ENCODE measurements around the gene CYP21A2.
"Not testable (repeated sequence)": the region's sequence is repeated elsewhere in the genome, so short reads cannot be mapped to it uniquely, and the experiment has no call there.

Gene CYP21A2

DNA sequence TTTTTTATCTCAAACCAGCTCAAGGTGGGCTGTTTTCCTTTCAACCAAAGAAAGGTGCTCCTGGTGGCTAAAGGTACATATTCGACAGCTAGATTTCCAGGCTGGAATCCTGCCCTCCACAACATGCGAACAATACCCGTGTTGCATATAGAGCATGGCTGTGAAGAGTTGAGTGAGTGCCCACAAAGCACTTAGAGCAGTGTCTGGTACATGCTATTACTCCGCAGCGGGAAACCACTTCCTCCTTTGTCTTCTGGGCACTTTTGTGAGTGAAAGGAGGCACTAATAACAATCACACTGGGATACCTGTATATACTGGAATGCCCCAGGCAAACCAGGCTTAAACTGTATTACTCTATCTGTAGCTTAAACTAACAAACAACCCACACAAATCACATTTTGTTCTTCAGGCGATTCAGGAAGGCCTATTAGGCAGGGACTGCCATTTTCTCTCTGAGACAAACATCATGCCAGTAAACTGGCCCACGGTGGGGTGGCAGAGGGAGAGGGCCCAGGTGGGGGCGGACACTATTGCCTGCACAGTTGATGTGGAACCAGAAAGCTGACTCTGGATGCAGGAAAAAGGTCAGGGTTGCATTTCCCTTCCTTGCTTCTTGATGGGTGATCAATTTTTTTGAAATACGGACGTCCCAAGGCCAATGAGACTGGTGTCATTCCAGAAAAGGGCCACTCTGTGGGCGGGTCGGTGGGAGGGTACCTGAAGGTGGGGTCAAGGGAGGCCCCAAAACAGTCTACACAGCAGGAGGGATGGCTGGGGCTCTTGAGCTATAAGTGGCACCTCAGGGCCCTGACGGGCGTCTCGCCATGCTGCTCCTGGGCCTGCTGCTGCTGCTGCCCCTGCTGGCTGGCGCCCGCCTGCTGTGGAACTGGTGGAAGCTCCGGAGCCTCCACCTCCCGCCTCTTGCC, at the start of gene CYP21A2:
Gene CYP21A2 (plus strand): TSS at position 818 of the 927 bp plus-strand sequence. CDS start 8 bp downstream, at position 826.
- not testable (repeated sequence) for FAIRE-seq

DNA sequence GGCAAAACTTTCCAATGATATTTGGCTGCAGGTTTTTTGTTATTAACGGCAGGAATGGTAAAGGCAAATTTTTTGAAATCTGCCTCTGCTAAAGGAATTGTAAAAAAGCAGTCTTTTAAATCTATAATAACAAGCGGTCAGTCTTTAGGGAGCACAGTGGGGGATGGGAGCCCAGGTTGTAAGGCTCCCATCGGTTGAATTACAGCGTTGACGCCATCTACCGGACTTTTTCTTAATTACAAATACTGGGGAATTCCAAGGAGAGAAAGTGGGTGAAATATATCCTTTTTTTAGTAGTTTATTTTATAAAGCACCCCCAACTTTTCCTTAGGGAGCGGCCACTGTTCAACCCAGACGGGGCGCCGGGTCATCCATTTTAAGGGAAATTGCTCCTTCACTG, 48.9 kb upstream of the CYP21A2 start:
- FAIRE-seq, result not testable (repeated sequence)

DNA sequence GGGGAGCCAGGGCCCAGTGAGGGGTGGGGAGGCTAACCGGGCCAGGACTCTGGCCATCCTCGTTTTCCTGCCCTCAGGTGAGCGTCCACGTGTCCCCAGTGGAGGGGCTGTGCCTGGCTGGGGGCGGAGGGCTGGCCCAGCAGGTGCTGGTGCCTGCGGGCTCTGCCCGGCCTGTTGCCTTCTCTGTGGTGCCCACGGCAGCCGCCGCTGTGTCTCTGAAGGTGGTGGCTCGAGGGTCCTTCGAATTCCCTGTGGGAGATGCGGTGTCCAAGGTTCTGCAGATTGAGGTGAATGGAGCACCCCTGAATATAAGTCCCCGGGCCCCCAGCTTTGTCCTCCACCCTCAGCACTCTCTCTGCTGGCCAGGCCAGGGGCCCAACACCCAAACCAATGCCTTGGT, 43.8 kb upstream of the CYP21A2 start:
- not testable (repeated sequence) for FAIRE-seq

DNA sequence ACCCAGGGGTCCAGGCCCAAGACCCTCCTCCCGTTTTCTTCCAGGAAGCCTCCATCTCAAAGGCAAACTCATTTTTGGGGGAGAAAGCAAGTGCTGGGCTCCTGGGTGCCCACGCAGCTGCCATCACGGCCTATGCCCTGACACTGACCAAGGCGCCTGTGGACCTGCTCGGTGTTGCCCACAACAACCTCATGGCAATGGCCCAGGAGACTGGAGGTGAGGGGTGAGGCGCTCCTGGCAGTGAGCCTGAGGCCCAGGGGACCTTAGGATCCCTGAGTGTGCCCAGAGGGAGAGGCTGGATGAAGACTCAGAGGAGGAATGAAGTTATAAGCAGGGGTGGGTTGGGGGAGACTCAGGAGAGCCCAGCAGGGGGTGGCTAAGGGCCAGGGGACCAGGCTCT, 41.8 kb upstream of the CYP21A2 start:
- FAIRE-seq, result not testable (repeated sequence)

DNA sequence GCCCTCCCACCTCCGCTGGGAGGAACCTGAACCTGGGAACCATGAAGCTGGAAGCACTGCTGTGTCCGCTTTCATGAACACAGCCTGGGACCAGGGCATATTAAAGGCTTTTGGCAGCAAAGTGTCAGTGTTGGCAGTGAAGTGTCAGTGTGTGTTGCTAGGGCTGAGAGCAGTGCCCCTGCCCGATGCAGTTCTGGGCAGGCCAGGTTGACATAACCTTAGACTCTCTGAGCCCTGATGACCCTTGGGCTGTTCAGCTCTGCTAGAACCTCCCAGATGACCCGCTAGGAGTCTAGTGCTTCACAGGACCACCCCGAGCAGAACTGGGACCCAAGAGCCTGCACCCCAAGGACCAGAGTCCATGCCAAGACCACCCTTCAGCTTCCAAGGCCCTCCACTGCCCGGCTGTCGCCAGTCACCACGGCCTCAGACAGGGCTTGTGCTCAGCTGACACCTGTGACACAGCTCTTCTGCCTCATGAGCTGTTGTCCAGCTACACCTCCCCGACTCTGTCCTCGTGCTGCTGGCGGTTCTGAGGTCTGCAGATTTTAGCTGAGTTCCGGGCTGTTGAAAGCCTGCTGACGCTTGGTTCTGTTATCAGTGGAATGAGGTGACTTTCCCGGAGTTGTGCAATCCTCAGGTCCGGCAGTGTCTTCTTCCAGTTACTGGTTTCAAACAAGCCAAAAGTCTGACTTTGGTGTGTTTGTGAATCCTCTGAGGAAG, 35.5 kb upstream of the CYP21A2 start:
- not testable (repeated sequence) for FAIRE-seq

DNA sequence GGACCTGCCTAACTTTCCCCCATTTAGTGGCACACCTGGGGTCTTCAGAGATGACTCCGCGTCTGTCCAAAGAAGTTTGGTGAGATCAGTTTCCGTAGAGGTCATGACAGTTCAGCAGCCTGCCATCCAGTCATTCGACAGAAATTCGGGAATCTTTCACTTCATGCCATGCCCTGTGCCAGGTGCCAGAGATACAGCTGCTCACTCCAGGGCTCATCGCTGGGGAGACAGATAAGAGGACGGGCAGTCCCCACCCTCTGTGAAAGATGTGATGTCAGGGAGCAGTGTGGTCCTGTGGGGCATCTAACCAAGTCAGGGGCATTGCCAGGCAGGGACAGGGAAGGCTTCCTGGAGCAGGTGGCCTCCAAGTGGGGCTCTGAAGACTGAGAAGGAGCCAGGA, 34.9 kb upstream of the CYP21A2 start:
- FAIRE-seq, result not testable (repeated sequence)

DNA sequence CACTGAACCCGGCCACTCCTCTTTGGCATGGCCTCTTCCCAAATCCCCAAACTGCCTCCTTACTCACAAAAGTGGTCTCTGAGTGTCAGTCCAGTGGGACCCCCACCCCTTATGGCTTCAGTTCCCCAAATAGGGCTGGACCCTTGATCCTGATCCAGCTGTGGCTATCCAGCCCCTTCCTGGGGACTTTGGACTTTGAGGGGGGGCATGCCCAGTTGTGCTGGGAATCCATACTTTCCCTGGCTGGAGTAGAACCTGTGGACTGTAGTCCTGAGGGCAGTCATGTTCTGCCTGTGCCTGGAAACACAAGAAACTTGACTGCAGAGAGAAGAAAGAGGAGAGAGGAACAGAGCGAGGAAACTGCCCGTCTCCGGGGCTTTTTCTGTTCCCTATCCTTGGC, 33.8 kb upstream of the CYP21A2 start:
- not testable (repeated sequence) for FAIRE-seq

DNA sequence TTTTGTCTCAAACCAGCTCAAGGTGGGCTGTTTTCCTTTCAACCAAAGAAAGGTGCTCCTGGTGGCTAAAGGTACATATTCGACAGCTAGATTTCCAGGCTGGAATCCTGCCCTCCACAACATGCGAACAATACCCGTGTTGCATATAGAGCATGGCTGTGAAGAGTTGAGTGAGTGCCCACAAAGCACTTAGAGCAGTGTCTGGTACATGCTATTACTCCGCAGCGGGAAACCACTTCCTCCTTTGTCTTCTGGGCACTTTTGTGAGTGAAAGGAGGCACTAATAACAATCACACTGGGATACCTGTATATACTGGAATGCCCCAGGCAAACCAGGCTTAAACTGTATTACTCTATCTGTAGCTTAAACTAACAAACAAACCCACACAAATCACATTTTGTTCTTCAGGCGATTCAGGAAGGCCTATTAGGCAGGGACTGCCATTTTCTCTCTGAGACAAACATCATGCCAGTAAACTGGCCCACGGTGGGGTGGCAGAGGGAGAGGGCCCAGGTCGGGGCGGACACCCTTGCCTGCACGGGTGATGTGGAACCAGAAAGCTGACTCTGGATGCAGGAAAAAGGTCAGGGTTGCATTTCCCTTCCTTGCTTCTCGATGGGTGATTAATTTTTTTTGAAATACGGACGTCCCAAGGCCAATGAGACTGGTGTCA, 33.2 kb upstream of the CYP21A2 start:
- FAIRE-seq, result not testable (repeated sequence)

DNA sequence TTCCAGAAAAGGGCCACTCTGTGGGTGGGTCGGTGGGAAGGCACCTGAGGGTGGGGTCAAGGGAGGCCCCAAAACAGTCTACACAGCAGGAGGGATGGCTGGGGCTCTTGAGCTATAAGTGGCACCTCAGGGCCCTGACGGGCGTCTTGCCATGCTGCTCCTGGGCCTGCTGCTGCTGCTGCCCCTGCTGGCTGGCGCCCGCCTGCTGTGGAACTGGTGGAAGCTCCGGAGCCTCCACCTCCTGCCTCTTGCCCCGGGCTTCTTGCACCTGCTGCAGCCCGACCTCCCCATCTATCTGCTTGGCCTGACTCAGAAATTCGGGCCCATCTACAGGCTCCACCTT, 32.7 kb upstream of the CYP21A2 start:
- FAIRE-seq, result not testable (repeated sequence)

DNA sequence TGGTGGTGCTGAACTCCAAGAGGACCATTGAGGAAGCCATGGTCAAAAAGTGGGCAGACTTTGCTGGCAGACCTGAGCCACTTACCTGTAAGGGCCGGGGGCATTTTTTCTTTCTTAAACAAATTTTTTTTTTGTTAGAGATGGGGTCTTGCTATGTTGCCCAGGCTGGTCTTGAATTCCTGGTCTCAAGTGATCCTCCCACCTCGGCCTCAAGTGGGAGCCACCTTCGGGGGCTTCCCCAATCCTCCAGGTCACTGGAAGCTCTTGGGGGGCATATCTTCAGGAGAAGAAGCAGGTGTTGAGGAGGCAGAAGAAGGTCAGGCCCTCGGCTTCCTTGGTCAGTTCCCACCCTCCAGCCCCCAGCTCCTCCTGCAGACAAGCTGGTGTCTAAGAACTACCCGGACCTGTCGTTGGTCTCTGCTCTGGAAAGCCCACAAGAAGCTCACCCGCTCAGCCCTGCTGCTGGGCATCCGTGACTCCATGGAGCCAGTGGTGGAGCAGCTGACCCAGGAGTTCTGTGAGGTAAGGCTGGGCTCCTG, 32.2 kb upstream of the CYP21A2 start:
- not testable (repeated sequence) for FAIRE-seq

DNA sequence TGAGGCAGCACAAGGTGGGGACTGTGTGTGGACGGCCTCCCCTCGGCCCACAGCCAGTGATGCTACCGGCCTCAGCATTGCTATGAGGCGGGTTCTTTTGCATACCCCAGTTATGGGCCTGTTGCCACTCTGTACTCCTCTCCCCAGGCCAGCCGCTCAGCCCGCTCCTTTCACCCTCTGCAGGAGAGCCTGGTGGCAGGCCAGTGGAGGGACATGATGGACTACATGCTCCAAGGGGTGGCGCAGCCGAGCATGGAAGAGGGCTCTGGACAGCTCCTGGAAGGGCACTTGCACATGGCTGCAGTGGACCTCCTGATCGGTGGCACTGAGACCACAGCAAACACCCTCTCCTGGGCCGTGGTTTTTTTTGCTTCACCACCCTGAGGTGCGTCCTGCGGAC, 31.1 kb upstream of the CYP21A2 start:
- FAIRE-seq, result not testable (repeated sequence)

DNA sequence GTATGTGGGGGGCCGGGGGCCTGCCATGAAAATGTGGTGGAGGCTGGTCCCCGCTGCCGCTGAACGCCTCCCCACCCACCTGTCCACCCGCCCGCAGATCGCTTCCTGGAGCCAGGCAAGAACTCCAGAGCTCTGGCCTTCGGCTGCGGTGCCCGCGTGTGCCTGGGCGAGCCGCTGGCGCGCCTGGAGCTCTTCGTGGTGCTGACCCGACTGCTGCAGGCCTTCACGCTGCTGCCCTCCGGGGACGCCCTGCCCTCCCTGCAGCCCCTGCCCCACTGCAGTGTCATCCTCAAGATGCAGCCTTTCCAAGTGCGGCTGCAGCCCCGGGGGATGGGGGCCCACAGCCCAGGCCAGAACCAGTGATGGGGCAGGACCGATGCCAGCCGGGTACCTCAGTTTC, 30.2 kb upstream of the CYP21A2 start:
- FAIRE-seq, result not testable (repeated sequence)

DNA sequence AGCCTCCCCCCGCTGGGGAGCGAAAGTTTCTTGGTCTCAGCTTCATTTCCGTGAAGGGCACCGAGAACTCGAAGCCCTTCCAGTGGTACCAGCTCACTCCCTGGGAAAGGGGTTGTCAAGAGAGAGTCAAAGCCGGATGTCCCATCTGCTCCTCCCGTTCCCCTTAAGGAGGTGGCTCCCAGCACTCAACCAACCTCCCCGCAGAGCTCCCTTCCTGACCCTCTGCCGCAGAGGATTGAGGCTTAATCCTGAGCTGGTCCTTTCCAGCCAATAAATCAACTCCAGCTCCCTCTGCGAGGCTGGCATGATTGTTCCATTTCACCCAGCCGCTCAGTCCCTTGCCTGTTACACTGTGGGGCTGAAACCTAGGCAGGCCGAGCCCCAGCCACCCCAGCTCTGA, 29.6 kb upstream of the CYP21A2 start:
- not testable (repeated sequence) for FAIRE-seq

DNA sequence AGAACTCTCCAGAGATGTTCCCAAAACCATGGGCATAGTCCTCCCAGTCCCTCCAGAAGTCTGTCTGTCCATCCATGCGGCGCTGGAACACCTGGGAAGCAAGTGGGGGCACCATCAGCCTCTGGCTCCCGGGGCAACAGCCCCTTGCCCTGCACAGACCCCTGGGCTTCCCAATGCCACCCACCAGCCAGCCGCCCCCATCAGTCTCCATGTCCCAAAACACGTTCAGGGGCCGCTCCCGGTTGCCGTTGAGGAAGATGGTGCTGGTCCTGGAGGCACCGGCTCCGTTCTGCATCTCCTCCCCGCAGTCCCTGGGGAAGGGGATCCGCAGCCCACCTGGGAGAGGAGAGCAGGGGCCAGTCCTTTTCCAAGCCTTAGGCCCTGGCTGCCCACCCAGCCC, 28.7 kb upstream of the CYP21A2 start:
- not testable (repeated sequence) for FAIRE-seq

DNA sequence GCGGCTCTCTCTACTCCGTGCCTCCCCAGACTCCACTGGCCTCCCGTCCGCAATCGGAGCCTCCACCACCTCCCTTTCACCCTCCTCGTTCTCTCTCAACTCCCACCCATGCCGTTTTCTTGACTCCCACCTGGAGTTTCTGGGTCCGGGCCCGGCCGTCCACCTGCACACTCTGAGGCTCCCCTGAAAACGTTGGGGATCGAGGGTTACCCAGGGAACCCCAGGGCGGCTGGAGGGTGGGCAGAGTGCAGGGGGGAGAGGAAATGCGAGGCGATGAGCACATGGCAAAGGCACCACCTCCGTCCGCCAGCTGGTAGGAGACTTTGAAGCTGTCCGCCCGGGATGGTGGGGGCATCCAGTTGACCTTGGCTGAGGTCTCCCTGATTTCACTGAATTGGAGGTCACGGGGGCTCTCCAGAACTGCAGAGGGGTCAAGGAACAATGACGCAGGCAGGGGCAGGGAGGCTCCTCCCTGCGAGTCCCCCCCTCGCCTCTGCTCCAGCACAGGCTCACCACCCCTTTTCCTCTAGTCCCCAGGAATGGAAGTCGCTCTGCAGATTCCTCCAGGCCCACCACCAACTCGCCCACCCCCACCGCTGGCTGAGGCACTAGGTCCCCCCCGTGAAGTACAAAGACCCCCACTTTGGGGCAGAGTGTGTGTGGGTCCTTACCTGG, 27.2 kb upstream of the CYP21A2 start:
- FAIRE-seq, result not testable (repeated sequence)

DNA sequence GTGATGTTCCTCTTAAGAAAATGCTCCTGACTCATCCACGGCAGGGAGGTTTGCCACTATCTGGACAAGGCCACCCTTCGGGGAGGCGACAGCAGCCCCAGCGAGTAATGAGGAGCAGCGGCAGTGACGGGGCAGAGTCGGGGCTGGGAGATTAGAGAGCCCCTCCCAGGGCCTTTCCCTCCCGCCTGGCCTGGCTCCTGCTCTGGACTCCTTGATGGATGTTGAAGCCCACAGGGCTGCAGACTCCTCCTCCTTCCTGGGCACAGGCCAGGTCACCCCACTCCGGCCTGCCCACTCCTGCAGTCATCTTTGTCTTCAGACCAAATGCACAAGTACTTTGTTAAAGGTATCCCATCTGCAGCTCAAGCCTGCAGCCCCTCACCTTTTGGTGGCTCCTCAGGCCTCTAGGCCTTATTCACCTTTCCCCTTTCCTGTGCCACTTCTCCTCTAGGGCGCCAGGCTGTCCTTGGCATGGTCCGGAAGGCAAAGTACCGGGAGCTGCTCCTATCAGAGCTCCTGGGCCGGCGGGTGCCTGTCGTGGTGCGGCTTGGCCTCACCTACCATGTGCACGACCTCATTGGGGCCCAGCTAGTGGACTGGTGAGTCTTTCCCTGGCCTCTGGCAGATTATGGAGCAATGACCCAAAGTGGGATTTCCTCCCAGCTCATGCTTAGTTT, 25.1 kb upstream of the CYP21A2 start:
- not testable (repeated sequence) for FAIRE-seq

DNA sequence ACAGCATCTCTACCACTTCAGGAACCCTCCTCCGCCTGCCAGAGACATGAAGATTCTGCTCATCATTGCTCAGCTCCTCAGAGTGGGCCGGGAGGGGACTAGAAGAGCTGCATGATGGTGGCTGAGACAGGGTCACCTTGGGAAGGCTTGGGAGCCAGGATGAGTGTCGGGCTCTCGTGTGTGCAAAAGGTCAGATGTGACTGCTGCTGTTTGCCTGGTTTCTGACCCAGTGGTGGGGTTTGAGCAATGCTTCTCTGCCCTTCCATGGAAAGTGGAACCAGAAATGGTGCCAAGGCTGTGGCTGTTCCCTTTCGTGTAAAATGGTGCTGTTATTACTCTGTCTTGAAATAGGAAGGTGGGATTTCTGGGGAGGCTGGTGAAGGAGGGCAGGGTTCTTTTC, 24.5 kb upstream of the CYP21A2 start:
- FAIRE-seq, result not testable (repeated sequence)

DNA sequence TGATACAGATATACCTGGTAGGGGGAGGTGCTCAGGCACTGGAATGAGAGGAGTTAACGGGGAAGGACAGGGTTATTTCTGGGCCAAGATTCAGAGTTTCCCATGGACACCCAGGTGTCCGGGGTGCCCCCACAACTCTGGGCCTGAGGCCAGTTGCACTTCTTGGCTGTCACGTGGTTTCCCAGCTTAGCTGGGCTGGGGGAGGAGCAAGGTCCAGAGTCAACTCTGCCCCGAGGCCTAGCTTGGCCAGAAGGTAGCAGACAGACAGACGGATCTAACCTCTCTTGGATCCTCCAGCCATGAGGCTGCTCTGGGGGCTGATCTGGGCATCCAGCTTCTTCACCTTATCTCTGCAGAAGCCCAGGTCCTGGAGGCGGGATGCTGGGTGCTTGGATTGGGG, 23.7 kb upstream of the CYP21A2 start, which contains the start of gene C4B:
Gene C4B (plus strand): TSS at position 249 of the 400 bp plus-strand sequence. CDS start 51 bp downstream, at position 300.
- FAIRE-seq, result not testable (repeated sequence)

DNA sequence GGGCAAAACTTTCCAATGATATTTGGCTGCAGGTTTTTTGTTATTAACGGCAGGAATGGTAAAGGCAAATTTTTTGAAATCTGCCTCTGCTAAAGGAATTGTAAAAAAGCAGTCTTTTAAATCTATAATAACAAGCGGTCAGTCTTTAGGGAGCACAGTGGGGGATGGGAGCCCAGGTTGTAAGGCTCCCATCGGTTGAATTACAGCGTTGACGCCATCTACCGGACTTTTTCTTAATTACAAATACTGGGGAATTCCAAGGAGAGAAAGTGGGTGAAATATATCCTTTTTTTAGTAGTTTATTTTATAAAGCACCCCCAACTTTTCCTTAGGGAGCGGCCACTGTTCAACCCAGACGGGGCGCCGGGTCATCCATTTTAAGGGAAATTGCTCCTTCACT, 16.1 kb upstream of the CYP21A2 start:
- FAIRE-seq, result not testable (repeated sequence)

DNA sequence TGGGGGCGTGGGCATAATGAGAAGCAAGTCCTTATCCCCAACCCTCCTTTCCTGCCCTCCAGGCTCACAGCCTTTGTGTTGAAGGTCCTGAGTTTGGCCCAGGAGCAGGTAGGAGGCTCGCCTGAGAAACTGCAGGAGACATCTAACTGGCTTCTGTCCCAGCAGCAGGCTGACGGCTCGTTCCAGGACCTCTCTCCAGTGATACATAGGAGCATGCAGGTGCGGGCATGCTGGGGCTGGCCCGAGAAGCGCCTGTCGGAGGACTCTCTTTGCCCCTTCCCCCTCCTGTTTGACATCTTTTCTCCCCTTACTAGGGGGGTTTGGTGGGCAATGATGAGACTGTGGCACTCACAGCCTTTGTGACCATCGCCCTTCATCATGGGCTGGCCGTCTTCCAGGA, 9.6 kb upstream of the CYP21A2 start:
- not testable (repeated sequence) for FAIRE-seq

DNA sequence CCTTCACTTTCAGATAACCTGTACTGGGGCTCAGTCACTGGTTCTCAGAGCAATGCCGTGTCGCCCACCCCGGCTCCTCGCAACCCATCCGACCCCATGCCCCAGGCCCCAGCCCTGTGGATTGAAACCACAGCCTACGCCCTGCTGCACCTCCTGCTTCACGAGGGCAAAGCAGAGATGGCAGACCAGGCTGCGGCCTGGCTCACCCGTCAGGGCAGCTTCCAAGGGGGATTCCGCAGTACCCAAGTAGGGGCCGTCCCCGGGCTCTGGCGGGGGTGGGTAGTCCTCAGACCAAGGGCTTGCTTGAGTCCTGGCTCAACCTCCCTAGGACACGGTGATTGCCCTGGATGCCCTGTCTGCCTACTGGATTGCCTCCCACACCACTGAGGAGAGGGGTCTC, 8.7 kb upstream of the CYP21A2 start:
- FAIRE-seq, result not testable (repeated sequence)

Data from colon (tissue), 2 donors.